ENCODE measurements around the gene WNK2.

The WNK2 gene

GRCh38 chr9:93154293-93154903 lies 29.5 kb upstream of the WNK2 start:
- DNase-seq (ENCODE audit: low read depth): no peak
- no peak overlapping the region for H3K4me3 ChIP-seq (ENCODE audit: control insufficient read depth, low read depth, low read length)

DNA sequence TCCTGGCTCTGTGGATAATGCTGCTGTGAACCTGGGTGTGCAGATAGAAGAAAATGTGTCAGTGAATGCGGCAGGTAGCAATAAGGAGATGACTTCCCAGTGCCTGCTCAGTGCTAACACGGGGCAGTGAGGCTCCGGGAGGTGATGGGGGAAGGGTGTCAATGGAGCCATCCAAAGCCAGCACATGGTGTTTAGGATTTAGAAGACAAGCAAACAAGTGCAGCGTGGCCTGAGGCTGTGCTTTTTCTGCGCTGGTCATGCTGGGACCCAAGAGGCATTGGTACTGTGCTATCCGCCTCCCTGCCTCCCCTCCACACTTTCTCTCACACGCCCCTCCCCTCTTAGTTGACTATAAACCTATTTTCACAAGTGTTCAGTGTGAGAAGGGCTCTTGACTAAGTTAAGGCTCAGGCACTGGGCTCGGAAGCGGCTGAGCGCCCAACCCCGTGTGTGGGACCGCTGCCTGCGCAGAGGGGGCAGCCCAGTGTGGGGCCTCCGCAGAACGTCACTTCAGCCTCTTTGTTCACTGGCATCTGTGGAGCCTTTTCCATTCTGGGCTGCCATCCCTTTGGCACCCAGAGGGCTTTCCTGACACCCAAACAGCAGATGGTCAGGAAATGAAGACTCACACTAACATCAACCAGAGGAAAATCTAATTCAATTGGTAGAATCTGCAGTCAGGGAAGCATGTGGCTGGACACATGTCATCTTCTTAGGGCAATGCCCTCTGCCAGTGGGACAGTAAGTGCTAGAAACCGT lies 28.0 kb upstream of the WNK2 start:
- DNase-seq (ENCODE audit: low read depth): no peak
- H3K4me3 ChIP-seq (ENCODE audit: control insufficient read depth, low read depth, low read length): no peak overlapping the region
- TF ChIP-seq, protein P1, sequence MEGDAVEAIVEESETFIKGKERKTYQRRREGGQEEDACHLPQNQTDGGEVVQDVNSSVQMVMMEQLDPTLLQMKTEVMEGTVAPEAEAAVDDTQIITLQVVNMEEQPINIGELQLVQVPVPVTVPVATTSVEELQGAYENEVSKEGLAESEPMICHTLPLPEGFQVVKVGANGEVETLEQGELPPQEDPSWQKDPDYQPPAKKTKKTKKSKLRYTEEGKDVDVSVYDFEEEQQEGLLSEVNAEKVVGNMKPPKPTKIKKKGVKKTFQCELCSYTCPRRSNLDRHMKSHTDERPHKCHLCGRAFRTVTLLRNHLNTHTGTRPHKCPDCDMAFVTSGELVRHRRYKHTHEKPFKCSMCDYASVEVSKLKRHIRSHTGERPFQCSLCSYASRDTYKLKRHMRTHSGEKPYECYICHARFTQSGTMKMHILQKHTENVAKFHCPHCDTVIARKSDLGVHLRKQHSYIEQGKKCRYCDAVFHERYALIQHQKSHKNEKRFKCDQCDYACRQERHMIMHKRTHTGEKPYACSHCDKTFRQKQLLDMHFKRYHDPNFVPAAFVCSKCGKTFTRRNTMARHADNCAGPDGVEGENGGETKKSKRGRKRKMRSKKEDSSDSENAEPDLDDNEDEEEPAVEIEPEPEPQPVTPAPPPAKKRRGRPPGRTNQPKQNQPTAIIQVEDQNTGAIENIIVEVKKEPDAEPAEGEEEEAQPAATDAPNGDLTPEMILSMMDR (conservative IDR thresholded peaks at IDR 0.05; ENCODE audit: control insufficient read depth, insufficient read depth, low read depth, low read length): no peak

More at GRCh38 chr9:93154293-93154903, 29.5 kb upstream of the WNK2 start:
- TF ChIP-seq, protein P1 (conservative IDR thresholded peaks at IDR 0.05; ENCODE audit: control insufficient read depth, insufficient read depth, low read depth, low read length): peak; percentile 62

DNA sequence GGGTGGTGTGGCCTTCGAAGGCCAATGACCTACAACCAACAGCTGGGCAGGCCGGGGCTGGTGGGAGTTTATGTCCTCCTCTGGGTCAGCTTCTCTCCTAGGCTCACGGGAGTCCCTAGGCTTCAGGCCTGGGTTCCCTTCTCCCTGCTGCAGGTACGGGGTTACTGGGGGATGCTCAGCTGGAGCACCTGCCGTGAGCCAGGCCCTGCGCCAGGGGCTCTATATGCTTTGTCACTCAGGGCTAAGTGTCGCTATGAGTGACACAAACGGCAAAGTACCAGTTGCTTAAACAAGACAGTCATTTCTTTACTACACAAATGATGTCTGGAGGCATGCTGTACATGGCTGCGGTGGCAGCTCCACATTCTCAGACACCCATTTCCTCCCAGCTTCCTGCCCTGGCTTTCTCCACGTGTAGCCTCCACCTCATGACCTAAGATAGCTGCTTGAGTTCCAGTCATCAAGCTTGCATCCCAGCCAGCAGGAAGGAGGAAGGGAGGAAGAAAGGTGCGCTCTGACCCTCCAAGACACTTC lies 27.4 kb upstream of the WNK2 start:
- H3K4me3 ChIP-seq (ENCODE audit: control insufficient read depth, low read depth, low read length): no peak overlapping the region
- DNase-seq (ENCODE audit: low read depth): no peak
- TF ChIP-seq, protein P1 (conservative IDR thresholded peaks at IDR 0.05; ENCODE audit: control insufficient read depth, insufficient read depth, low read depth, low read length): no peak

- TF ChIP-seq, protein P1 (conservative IDR thresholded peaks at IDR 0.05; ENCODE audit: control insufficient read depth, insufficient read depth, low read depth, low read length): peak; percentile 86
- DNase-seq (ENCODE audit: low read depth): peak; percentile 76
- no peak overlapping the region for H3K4me3 ChIP-seq (ENCODE audit: control insufficient read depth, low read depth, low read length)
Observed at GRCh38 chr9:93159601-93160471, 24.1 kb upstream of the WNK2 start.

GRCh38 chr9:93161786-93162562 lies 22.0 kb upstream of the WNK2 start:
- DNase-seq (ENCODE audit: low read depth): no peak
- no peak overlapping the region for H3K4me3 ChIP-seq (ENCODE audit: control insufficient read depth, low read depth, low read length)
- TF ChIP-seq, protein P1 (conservative IDR thresholded peaks at IDR 0.05; ENCODE audit: control insufficient read depth, insufficient read depth, low read depth, low read length): no peak

- TF ChIP-seq, protein P1 (conservative IDR thresholded peaks at IDR 0.05; ENCODE audit: control insufficient read depth, insufficient read depth, low read depth, low read length): no peak
- DNase-seq (ENCODE audit: low read depth): no peak
Observed at GRCh38 chr9:93164085-93164484, 19.9 kb upstream of the WNK2 start.

More at GRCh38 chr9:93164085-93164484, 19.9 kb upstream of the WNK2 start:
- H3K4me3 ChIP-seq (ENCODE audit: control insufficient read depth, low read depth, low read length): no peak overlapping the region
